Measurements from ENCODE around the gene PCARE. TPM values are rescaled to one million over a fixed set of nuclear protein-coding genes. Genes with fewer than 3 reads are reported as not detected.

Gene PCARE
- total and polyA plus RNA-seq, 2 of the 8 experiments (the other 6 are each of a cell fraction or from before 2014, with no cell fraction given), result not detected

DNA sequence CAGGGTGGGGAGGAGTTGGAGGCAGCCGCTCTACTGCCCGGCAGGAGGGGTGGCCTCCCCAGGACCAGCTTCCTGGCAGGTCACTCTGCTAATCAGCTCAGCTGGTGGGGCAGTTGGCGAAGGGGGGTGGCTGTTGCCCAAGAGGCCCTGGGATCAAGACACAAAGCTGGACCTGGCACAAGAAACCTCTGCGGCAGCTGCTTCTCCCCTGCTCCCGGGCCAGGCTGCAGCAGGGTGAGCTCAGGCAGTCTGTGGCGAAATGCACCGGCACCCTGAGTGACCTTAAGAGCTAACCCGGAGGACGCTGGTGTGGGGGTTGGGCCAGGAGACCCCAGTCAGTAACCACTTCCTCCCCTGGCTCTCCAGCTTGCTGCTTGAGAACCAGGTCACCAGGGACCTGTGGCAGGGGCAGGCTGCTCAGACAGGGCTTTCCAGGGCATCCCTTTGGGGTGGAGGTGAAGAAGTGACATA, 62.1 kb downstream of the PCARE start:
- CTCF ChIA-PET (ENCODE audit: partially characterized antibody), result interaction anchor here (1.1 to 1.6 kb wide), 5 partner anchors 16 to 184 kb away, joined by 3 to 5 read pairs (median 3); no protein-coding TSS in a partner anchor
- TF ChIP-seq SP4 (IDR thresholded peaks at IDR 0.05; ENCODE audit: low read length) (no peak), CTBP2 (IDR thresholded peaks at IDR 0.05; ENCODE audit: borderline replicate concordance, insufficient read depth, insufficient read length, low read length) (no peak), TBP (IDR thresholded peaks at IDR 0.05; ENCODE audit: low read depth, low read length) (no peak), CHD1 (IDR thresholded peaks at IDR 0.05; ENCODE audit: low read depth, low read length) (no peak), JUN (IDR thresholded peaks at IDR 0.05; ENCODE audit: low read depth, low read length) (no peak), GABPA (IDR thresholded peaks at IDR 0.05; ENCODE audit: borderline replicate concordance, insufficient read depth, low read length) (no peak)

More for the DNA sequence above, 62.1 kb downstream of the PCARE start:
- Histone ChIP-seq H3K27ac (ENCODE audit: low read depth, low read length) (no peak overlapping the region), H3K4me1 (replicated peaks in 1 of 4; ENCODE audit: control insufficient read depth in 3 of 4, insufficient read depth in 4 of 4, low read length in 3 of 4) (peaks cover 0 to 20% (median 8%) of the 10 kb centered on the region in 4 experiments; a peak in 5 of 7 replicates), H3K4me3 (ENCODE audit: extremely low read depth in 1 of 4, insufficient read depth in 2 of 4, low read depth in 3 of 4, low read length in 4 of 4) (no peak overlapping the region), H3K23me2 (ENCODE audit: low read depth, low read length) (no peaks in the 10 kb centered on the region), H2BK15ac (ENCODE audit: low read length) (no peak overlapping the region), H3K27me3 (replicated peaks in 1 of 4; ENCODE audit: control insufficient read depth in 3 of 4, extremely low read depth in 1 of 4, insufficient read depth in 3 of 4, low read length in 3 of 4) (no peaks in the 10 kb centered on the region; a peak in 1 of 7 replicates), H3K18ac (ENCODE audit: extremely low read depth, low read length) (no peak overlapping the region), H4K91ac (replicated peaks; ENCODE audit: insufficient read length, low read length) (no peak overlapping the region), H2BK12ac (ENCODE audit: low read depth, low read length) (no peak overlapping the region), H3K14ac (ENCODE audit: insufficient read length) (no peak overlapping the region), H3K79me1 (ENCODE audit: low read depth, low read length) (no peaks in the 10 kb centered on the region), H2BK5ac (ENCODE audit: low read depth, low read length) (no peak overlapping the region), H3K4me2 (ENCODE audit: insufficient read depth in 1 of 2, low read depth in 2 of 2, low read length in 2 of 2) (no peak overlapping the region), H2BK20ac (ENCODE audit: low read length) (no peak overlapping the region), H3K79me2 (ENCODE audit: control insufficient read depth in 1 of 2, insufficient read depth in 2 of 2, low read length in 2 of 2) (no peaks in the 10 kb centered on the region), H4K8ac (ENCODE audit: extremely low read depth, insufficient read depth, low read length) (no peak overlapping the region), H4K20me1 (replicated peaks in 1 of 2; ENCODE audit: control insufficient read depth in 1 of 2, insufficient read depth in 2 of 2, low read length in 2 of 2) (no peaks in the 10 kb centered on the region), H2AK5ac (ENCODE audit: low read depth, low read length) (no peak overlapping the region), H3K4ac (replicated peaks; ENCODE audit: insufficient read length, low read depth, low read length) (no peak overlapping the region), H3K9ac (replicated peaks in 1 of 4; ENCODE audit: extremely low read depth in 1 of 4, low read depth in 3 of 4, low read length in 3 of 4) (no peak overlapping the region), H3K23ac (ENCODE audit: insufficient read length) (no peak overlapping the region), H2AFZ (ENCODE audit: low read length) (no peak overlapping the region), H3K36me3 (ENCODE audit: control insufficient read depth in 2 of 4, insufficient read depth in 4 of 4, low read length in 3 of 4) (no peaks in the 10 kb centered on the region), H4K5ac (ENCODE audit: insufficient read length, low read depth, low read length) (no peak overlapping the region), H2BK120ac (replicated peaks; ENCODE audit: low read depth, low read length) (no peak overlapping the region), H3K9me3 (ENCODE audit: insufficient read depth in 2 of 2, low read depth in 1 of 2, low read length in 1 of 2) (no peaks in the 10 kb centered on the region), H3K56ac (replicated peaks; ENCODE audit: insufficient read length, low read depth, low read length) (no peak overlapping the region)
- FAIRE-seq (no peak), DNase-seq (ENCODE audit: low read depth in 1 of 2, low spot score in 2 of 2) (no peak)
- POLR2A ChIA-PET (ENCODE audit: partially characterized antibody), result no interaction called here
- WGBS, 2 experiments (ENCODE audit: extremely low coverage in 1 of 2, insufficient coverage in 1 of 2, insufficient read length in 1 of 2, insufficient replicate concordance in 2 of 2, low coverage in 1 of 2, low lambda C conversion rate in 2 of 2, missing lambda C conversion rate in 1 of 2), result 85% methylated on average over 8 of the region's 9 CpGs; no CpG with 5 or more reads in 1 of the 2 experiments

All from H1 (cell line).